IMR-90 (cell line): ENCODE data around the gene HOGA1. TPM values are rescaled to one million over a fixed set of nuclear protein-coding genes. Genes with fewer than 3 reads are reported as not detected.

ENCODE experiments used
- ATAC-seq: fragments of 200-7000 bp; cut with Tn5 transposase; 2 replicates; pipeline ENCODE4 v1.9.1; 2020; ENCODE audit warnings: low read depth, mild to moderate bottlenecking, moderate library complexity
- BruUV-seq: library from RNA; stranded (reverse); fragments of 400-500 nt; replicated peaks from 2 replicates; lab custom pipeline; 2021; lab: Mats Ljungman, UMichigan
- CTCF ChIA-PET: fragments of 300-600 bp; formaldehyde crosslinking; extraction: SDS; loops from one replicate; lab custom pipeline; 2021; ENCODE audit warnings: antibody characterized with exemption; lab: Yijun Ruan, JAX
- POLR2A ChIA-PET: fragments of 300-600 bp; sonication (Branson Sonifier 250); formaldehyde crosslinking; loops from one replicate; lab custom pipeline; 2022; ENCODE audit warnings: antibody characterized with exemption; ENCODE audit not compliant: unreplicated experiment; lab: Charles Lee
- DNase-seq: peaks from one replicate; pipeline ENCODE4 v3.0.0; 2013
- H2AFZ ChIP-seq: replicated peaks from 2 replicates; pipeline ENCODE3; 2013; ENCODE audit warnings: low read length, mild to moderate bottlenecking; ENCODE audit not compliant: poor library complexity
- H2AK5ac ChIP-seq: 2 replicates; pipeline ENCODE4 v1.6.1; 2013; ENCODE audit warnings: low read depth, low read length, inconsistent platforms
- H2AK9ac ChIP-seq: replicated peaks from 2 replicates; pipeline ENCODE3; 2013; ENCODE audit warnings: mild to moderate bottlenecking, low read depth, low read length, moderate library complexity; ENCODE audit not compliant: poor library complexity
- H2BK120ac ChIP-seq: 2 replicates; pipeline ENCODE4 v1.6.1; 2013; ENCODE audit warnings: low read depth, low read length, inconsistent platforms
- H2BK15ac ChIP-seq: 3 replicates; pipeline ENCODE4 v1.6.1; 2013; ENCODE audit warnings: low read depth, low read length, inconsistent platforms
- H2BK20ac ChIP-seq: 2 replicates; pipeline ENCODE4 v1.6.1; 2013; ENCODE audit warnings: low read depth, mild to moderate bottlenecking, inconsistent platforms, low read length, moderate library complexity
- H2BK5ac ChIP-seq: 2 replicates; pipeline ENCODE4 v1.6.1; 2013; ENCODE audit warnings: mild to moderate bottlenecking, low read depth, low read length, inconsistent platforms; ENCODE audit not compliant: poor library complexity, severe bottlenecking
- H3K14ac ChIP-seq: replicated peaks from 2 replicates; pipeline ENCODE4 v1.6.1; 2013; ENCODE audit warnings: low read depth, low read length, inconsistent platforms
- H3K18ac ChIP-seq: 2 replicates; pipeline ENCODE4 v1.6.1; 2013; ENCODE audit warnings: low read depth, low read length, control low read depth
- H3K23ac ChIP-seq: 2 replicates; pipeline ENCODE4 v1.6.1; 2013; ENCODE audit warnings: low read depth, low read length, inconsistent platforms
- H3K27ac ChIP-seq: 2 replicates; pipeline ENCODE4 v1.5.1; 2013; ENCODE audit warnings: mild to moderate bottlenecking, control low read depth, low read length; ENCODE audit not compliant: insufficient read depth
- H3K27me3 ChIP-seq: 2 replicates; pipeline ENCODE4 v1.6.1; 2013; ENCODE audit warnings: low read length; ENCODE audit not compliant: control insufficient read depth, insufficient read depth
- H3K36me3 ChIP-seq: 2 replicates; pipeline ENCODE4 v1.6.1; 2013; ENCODE audit warnings: low read length, mixed read lengths; ENCODE audit not compliant: control insufficient read depth, insufficient read depth
- H3K4ac ChIP-seq: 2 replicates; pipeline ENCODE4 v1.6.1; 2013; ENCODE audit warnings: low read depth, low read length, inconsistent platforms
- H3K4me1 ChIP-seq: 2 replicates; pipeline ENCODE4 v1.6.1; 2013; ENCODE audit warnings: low read length, mixed read lengths; ENCODE audit not compliant: control insufficient read depth, insufficient read depth
- H3K4me2 ChIP-seq: 2 replicates; pipeline ENCODE4 v1.6.1; 2013; ENCODE audit warnings: low read depth, mild to moderate bottlenecking, control low read depth, low read length, moderate library complexity
- H3K4me3 ChIP-seq: 2 replicates; pipeline ENCODE4 v1.5.1; 2013; ENCODE audit warnings: low read depth, mild to moderate bottlenecking, control low read depth, low read length, moderate library complexity; ENCODE audit not compliant: insufficient read depth
- H3K56ac ChIP-seq: 2 replicates; pipeline ENCODE4 v1.6.1; 2013; ENCODE audit warnings: low read length, inconsistent platforms; ENCODE audit not compliant: insufficient read depth; ENCODE audit errors: extremely low read depth
- H3K79me1 ChIP-seq, 2 experiments: 2 replicates each; pipeline ENCODE4 v1.6.1; 2013; ENCODE audit warnings: low read length in 2 of 2, inconsistent platforms in 1 of 2, low read depth in 1 of 2
- H3K9ac ChIP-seq: 2 replicates; pipeline ENCODE4 v1.6.1; 2013; ENCODE audit warnings: low read depth, low read length, control low read depth
- H3K9me1 ChIP-seq: 2 replicates; pipeline ENCODE4 v1.6.1; 2013; ENCODE audit warnings: low read length, inconsistent platforms; ENCODE audit not compliant: insufficient read depth
- H3K9me3 ChIP-seq: 2 replicates; pipeline ENCODE4 v1.6.1; 2013; ENCODE audit warnings: low read length; ENCODE audit not compliant: control insufficient read depth, insufficient read depth
- H4K20me1 ChIP-seq: 2 replicates; pipeline ENCODE4 v1.6.1; 2013; ENCODE audit warnings: low read length, inconsistent platforms; ENCODE audit not compliant: insufficient read depth
- H4K5ac ChIP-seq: 2 replicates; pipeline ENCODE4 v1.6.1; 2013; ENCODE audit warnings: mild to moderate bottlenecking, low read depth, low read length, control low read depth
- H4K8ac ChIP-seq, 2 experiments: 2 replicates each; pipeline ENCODE4 v1.6.1; 2013; ENCODE audit warnings: low read depth in 2 of 2, low read length in 2 of 2, control low read depth in 1 of 2, inconsistent platforms in 1 of 2
- H4K91ac ChIP-seq: 2 replicates; pipeline ENCODE4 v1.6.1; 2013; ENCODE audit warnings: low read depth, low read length, inconsistent platforms; ENCODE audit not compliant: insufficient read depth
- BHLHE40 ChIP-seq: fragments of 150-350 bp; IDR thresholded peaks from 2 replicates; pipeline ENCODE4 v1.6.1; 2016; ENCODE audit warnings: mild to moderate bottlenecking, low read depth, low read length
- CEBPB ChIP-seq: IDR thresholded peaks from 2 replicates; pipeline ENCODE4 v1.6.1; 2012; ENCODE audit warnings: low read depth, low read length, improper control_type of control experiment
- CHD1 ChIP-seq: IDR thresholded peaks from 2 replicates; pipeline ENCODE4 v1.6.1; 2012; ENCODE audit warnings: low read depth, low read length, improper control_type of control experiment
- MAFK ChIP-seq: IDR thresholded peaks from 2 replicates; pipeline ENCODE4 v1.6.1; 2012; ENCODE audit warnings: low read depth, low read length, improper control_type of control experiment
- MAZ ChIP-seq: IDR thresholded peaks from 2 replicates; pipeline ENCODE4 v1.6.1; 2012; ENCODE audit warnings: low read depth, mild to moderate bottlenecking, low read length, improper control_type of control experiment, moderate library complexity, borderline replicate concordance
- NFE2L2 ChIP-seq: fragments of 150-350 bp; IDR thresholded peaks from 2 replicates; pipeline ENCODE4 v1.6.1; 2016; ENCODE audit warnings: low read depth, mild to moderate bottlenecking, low read length
- RAD21 ChIP-seq: IDR thresholded peaks from 2 replicates; pipeline ENCODE4 v1.6.1; 2012; ENCODE audit warnings: low read length, improper control_type of control experiment
- RCOR1 ChIP-seq: IDR thresholded peaks from 2 replicates; pipeline ENCODE4 v1.6.1; 2012; ENCODE audit warnings: mild to moderate bottlenecking, low read length, improper control_type of control experiment; ENCODE audit not compliant: insufficient replicate concordance
- RFX5 ChIP-seq: IDR thresholded peaks from 2 replicates; pipeline ENCODE4 v1.8.0; 2012; ENCODE audit warnings: low read depth, mild to moderate bottlenecking, low read length, moderate library complexity
- SMC3 ChIP-seq: fragments of 150-350 bp; IDR thresholded peaks from 2 replicates; pipeline ENCODE4 v1.6.1; 2016; ENCODE audit warnings: low read depth, mild to moderate bottlenecking, antibody characterized with exemption, low read length, moderate library complexity
- WGBS, 2 experiments: methylation state at CpG; one replicate each; pipeline versions ENCODE4 v1.1.5 to v1.1.7; 2013; ENCODE audit warnings: missing lambda C conversion rate in 2 of 2; ENCODE audit not compliant: insufficient read length in 1 of 2; ENCODE audit errors: extremely low coverage in 2 of 2; 5-methylcytosine and 5-hydroxymethylcytosine counted together
- dilution Hi-C: fragments of 300-500 bp; cut with HindIII; formaldehyde crosslinking; loops from one replicate; pipeline ENCODE4 v1.14.3; 2018; ENCODE audit warnings: low sequenced_read_pairs; ENCODE audit not compliant: unreplicated experiment
- in situ Hi-C: fragments of 300-500 bp; cut with MboI; formaldehyde crosslinking; loops from 3 replicates; pipeline ENCODE4 v1.14.3; 2019; ENCODE audit warnings: low sequenced_read_pairs, inconsistent platforms, mixed read lengths
- intact Hi-C: fragments of 100-400 bp; cut with micrococcal nuclease; formaldehyde crosslinking; loops from 2 replicates; pipeline ENCODE4 v1.10.0; 2022
- polyA plus RNA-seq, 3 experiments: library from polyadenylated mRNA; depleted of rRNA; stranded (reverse); fragments of >200 nt; gene quantifications; 2 replicates each; pipeline ENCODE4 v1.2.3, GENCODE V29; 2012; ENCODE audit warnings: low replicate concordance in 1 of 3
- total RNA-seq: library from RNA; depleted of rRNA; stranded (reverse); fragments of >200 nt; gene quantifications from 2 replicates; pipeline ENCODE4 v1.2.3, GENCODE V29; 2012
- TF ChIP-seq, protein P1 (sequence below): conservative IDR thresholded peaks from 2 replicates; pipeline ENCODE4 v1.5.1; 2012; ENCODE audit warnings: mild to moderate bottlenecking, low read depth, low read length, improper control_type of control experiment

The HOGA1 gene
- total and polyA plus RNA-seq, 2 of the 4 experiments (the other 2 are of a cell fraction) = 0.36 to 0.41 TPM

DNA sequence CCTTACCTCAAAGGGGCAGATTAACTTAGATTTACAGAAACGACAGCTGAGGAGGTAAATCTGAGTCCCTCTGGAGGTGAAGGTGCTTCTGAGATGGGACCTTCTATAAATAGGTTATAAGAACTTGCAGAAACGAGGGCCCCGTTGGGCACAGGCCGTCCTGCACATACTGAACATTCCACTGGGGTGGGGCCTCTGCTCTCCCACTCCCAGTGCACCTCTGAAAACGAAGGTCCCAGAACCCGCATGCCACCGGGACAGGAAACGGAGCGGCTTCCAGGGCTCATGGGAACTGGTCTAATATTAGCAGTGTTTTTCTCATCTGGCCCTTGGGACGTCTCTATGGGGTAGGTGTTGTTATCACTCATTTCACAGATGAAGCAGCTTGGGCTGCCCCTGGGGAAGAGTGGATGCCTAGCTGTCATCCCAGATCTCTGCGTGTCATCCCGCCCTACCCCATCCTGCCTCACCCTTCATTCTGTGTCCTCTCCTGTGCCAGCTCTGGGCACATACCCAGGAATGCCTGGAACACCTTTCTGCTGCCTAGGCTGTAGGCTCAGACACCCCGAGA is 24.9 kb downstream of the HOGA1 start:
- no peak overlapping the region for H3K18ac ChIP-seq
- no peak for ATAC-seq

More for the DNA sequence above, 24.9 kb downstream of the HOGA1 start:
- Histone ChIP-seq H3K4me1 (no peaks in the 10 kb centered on the region), H3K9ac (no peak overlapping the region), H3K56ac (no peak overlapping the region), H3K27ac (no peak overlapping the region), H2AK5ac (no peak overlapping the region), H4K8ac (no peak overlapping the region), H4K5ac (no peak overlapping the region), H3K27me3 (no peaks in the 10 kb centered on the region), H2AFZ (no peak overlapping the region), H3K23ac (no peak overlapping the region), H4K20me1 (no peaks in the 10 kb centered on the region), H3K36me3 (no peaks in the 10 kb centered on the region), H3K79me1 (no peaks in the 10 kb centered on the region), H3K4ac (no peak overlapping the region), H2BK120ac (no peak overlapping the region), H2BK20ac (no peak overlapping the region), H3K14ac (no peak overlapping the region), H2BK15ac (no peak overlapping the region), H3K9me1 (no peaks in the 10 kb centered on the region), H2BK5ac (no peak overlapping the region), H4K91ac (no peak overlapping the region), H3K4me2 (no peak overlapping the region), H3K9me3 (no peaks in the 10 kb centered on the region), H3K4me3 (no peak overlapping the region), H2AK9ac (no peak overlapping the region)
- dilution Hi-C loops (no loop called here), intact Hi-C loops (no loop called here), in situ Hi-C loops (no loop called here)
- ChIA-PET CTCF (interaction anchor here (0.6 to 1.6 kb wide), 3 partner anchors 11 to 59 kb away, joined by 3 to 7 read pairs (median 4); no protein-coding TSS in a partner anchor), POLR2A (no interaction called here)
- TF ChIP-seq CEBPB (no peak), NFE2L2 (no peak), SMC3 (no peak), CHD1 (no peak), MAZ (no peak), BHLHE40 (no peak), RFX5 (no peak), RCOR1 (no peak), RAD21 (no peak), MAFK (no peak)
- TF ChIP-seq, protein P1, sequence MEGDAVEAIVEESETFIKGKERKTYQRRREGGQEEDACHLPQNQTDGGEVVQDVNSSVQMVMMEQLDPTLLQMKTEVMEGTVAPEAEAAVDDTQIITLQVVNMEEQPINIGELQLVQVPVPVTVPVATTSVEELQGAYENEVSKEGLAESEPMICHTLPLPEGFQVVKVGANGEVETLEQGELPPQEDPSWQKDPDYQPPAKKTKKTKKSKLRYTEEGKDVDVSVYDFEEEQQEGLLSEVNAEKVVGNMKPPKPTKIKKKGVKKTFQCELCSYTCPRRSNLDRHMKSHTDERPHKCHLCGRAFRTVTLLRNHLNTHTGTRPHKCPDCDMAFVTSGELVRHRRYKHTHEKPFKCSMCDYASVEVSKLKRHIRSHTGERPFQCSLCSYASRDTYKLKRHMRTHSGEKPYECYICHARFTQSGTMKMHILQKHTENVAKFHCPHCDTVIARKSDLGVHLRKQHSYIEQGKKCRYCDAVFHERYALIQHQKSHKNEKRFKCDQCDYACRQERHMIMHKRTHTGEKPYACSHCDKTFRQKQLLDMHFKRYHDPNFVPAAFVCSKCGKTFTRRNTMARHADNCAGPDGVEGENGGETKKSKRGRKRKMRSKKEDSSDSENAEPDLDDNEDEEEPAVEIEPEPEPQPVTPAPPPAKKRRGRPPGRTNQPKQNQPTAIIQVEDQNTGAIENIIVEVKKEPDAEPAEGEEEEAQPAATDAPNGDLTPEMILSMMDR = no peak
- 81% methylated on average over 3 of the region's 13 CpGs; no CpG with 5 or more reads in 1 of the 2 experiments for WGBS, 2 experiments
- BruUV-seq = no TSS peak
- no peak for DNase-seq
